ENCODE data around the gene TMEM150C.

Gene TMEM150C

GRCh38 chr4:82496349-82496748, 65.4 kb downstream of the TMEM150C start:
- in situ Hi-C loops (cut with HindIII; ENCODE audit: low sequenced_read_pairs) = no loop called here
- TF ChIP-seq CTCF (IDR thresholded peaks at IDR 0.05; ENCODE audit: low read depth, low read length, missing control alignments) = no peak
- H3K4me3 ChIP-seq (ENCODE audit: low read depth, low read length) = no peak overlapping the region
- DNase-seq (ENCODE audit: low read depth) = no peak

DNA sequence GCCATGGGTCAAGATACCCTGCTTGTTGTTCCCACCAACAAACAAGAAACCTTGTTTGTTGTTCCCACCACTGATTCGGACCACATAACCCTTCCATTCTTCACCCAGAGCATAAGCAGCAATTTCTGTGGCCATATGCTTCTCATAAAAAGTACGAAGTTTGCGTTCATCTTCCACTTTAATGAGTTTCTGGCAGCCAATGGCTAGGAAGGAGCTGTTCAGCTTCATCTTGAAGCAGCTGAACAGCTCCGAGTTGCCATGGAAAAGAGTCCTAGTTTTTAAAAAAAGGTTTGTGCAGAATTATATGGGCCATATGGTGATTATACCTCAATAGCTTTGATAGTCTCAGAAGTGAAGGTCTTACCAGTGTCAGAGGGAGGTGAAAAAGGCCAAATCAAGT, 66.1 kb downstream of the TMEM150C start:
- no peak for DNase-seq (ENCODE audit: low read depth)
- no peak overlapping the region for H3K4me3 ChIP-seq (ENCODE audit: low read depth, low read length)
- in situ Hi-C loops (cut with HindIII; ENCODE audit: low sequenced_read_pairs) = no loop called here
- no peak for TF ChIP-seq CTCF (IDR thresholded peaks at IDR 0.05; ENCODE audit: low read depth, low read length, missing control alignments)

DNA sequence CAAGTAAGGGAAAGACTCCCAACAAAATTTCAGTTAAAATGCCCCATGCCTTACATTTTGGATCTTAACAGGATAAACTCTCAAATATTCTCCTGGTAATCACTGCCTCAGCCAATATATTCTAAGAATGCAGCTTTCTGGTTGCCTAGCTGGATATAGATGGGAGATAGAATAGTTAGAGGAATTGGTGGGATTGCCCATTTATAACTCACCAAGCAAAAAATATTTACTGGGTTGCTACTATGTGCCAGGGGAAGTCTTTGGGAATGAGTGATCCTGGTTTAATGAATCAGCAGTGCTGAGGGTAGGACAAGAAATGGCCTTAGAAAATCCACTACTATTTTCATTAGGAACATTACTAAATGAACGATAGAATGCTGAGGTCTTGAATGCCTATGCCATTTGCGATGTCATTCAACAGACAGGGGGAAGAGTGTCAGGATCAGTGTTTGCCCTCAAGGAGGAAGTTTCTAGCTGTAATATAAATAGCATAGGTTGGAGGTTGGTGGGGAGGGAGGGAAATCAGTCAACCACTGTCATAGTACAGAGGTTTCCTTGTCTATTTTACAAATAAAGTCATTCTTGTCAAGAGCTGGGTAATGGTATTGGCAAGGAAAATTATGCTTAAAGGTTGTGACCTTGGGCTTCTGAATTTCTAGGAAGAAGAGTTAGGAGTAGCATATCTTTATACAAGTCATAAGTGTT, 67.9 kb downstream of the TMEM150C start:
- in situ Hi-C loops (cut with HindIII; ENCODE audit: low sequenced_read_pairs) = no loop called here
- no peak overlapping the region for H3K4me3 ChIP-seq (ENCODE audit: low read depth, low read length)
- TF ChIP-seq CTCF (IDR thresholded peaks at IDR 0.05; ENCODE audit: low read depth, low read length, missing control alignments) = no peak
- DNase-seq (ENCODE audit: low read depth) = no peak

DNA sequence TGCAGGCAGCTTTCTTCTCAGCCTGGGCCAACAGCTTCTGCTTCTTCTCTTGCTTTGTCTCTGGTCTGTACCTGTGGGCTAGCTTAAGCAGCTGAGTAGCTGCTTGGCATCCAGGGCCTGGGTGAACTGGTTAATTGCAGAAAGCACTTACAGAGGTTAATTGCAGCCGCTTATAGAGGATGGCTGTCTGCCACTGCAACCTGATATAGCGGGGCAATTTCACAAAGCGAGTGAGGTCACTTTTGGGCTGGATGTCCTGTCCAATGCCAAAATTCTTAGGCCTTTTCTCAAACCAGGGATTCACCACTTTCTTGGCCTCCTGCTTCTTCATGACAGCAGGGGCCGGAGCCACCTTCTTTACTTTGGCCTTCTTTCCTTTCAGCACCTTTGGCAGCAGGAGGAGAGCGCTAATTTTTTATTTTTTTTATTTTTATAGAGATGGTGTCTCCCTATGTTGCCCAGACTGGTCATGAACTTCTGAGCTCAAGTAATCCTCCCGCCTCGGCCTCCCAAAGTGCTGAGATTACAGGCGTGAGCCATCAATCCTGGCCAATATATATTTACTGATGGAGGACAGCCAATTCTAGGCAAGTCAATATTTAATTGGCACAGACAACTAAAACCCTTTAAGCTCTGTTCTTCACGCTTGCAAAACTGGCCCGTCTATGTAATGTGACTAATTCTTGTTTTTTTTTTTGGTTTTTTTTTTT, 70.4 kb downstream of the TMEM150C start:
- DNase-seq (ENCODE audit: low read depth) = peak; percentile 64
- no peak for TF ChIP-seq CTCF (IDR thresholded peaks at IDR 0.05; ENCODE audit: low read depth, low read length, missing control alignments)
- H3K4me3 ChIP-seq (ENCODE audit: low read depth, low read length) = no peak overlapping the region
- in situ Hi-C loops (cut with HindIII; ENCODE audit: low sequenced_read_pairs) = no loop called here

- no peak overlapping the region for H3K4me3 ChIP-seq (ENCODE audit: low read depth, low read length)
- no peak for TF ChIP-seq CTCF (IDR thresholded peaks at IDR 0.05; ENCODE audit: low read depth, low read length, missing control alignments)
- DNase-seq (ENCODE audit: low read depth) = no peak
- in situ Hi-C loops (cut with HindIII; ENCODE audit: low sequenced_read_pairs) = no loop called here
Measured at GRCh38 chr4:82489987-82490386, 71.8 kb downstream of the TMEM150C start.

DNA sequence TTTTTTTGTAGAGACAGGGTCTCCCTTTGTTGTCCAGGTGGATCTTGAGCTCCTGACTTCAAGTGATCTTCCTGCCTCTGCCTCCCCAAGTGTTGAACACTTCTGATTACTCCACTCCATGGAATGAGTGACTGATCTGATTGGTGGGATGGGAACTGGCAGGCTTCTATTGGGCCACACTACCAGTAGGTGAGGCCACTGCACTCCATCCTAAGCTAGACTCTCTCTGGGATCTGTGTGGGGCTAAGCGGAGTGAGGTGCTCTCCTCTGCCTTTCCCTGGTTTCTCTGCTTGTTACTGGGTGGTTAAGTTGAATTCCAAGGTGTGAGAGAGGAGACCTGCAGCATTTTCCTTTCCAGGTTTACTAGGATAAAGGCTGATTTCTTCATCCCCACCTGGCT, 72.7 kb downstream of the TMEM150C start:
- no peak overlapping the region for H3K4me3 ChIP-seq (ENCODE audit: low read depth, low read length)
- no peak for DNase-seq (ENCODE audit: low read depth)
- in situ Hi-C loops (cut with HindIII; ENCODE audit: low sequenced_read_pairs) = no loop called here
- TF ChIP-seq CTCF (IDR thresholded peaks at IDR 0.05; ENCODE audit: low read depth, low read length, missing control alignments) = no peak

All from astrocyte of the cerebellum (primary cell).